Stimulated activated CD8-positive, alpha-beta memory T cell treated with anti-CD3 and anti-CD28 coated beads, Interleukin-15, amount 100 ng/mL, for 48 hours (primary cell): ENCODE data around the gene THEMIS.
"Not testable (repeated sequence)": the region's sequence is repeated elsewhere in the genome, so short reads cannot be mapped to it uniquely, and the experiment has no call there.

Source experiments
- DNase-seq, 2 donors: peaks; one replicate each; pipeline ENCODE4 v3.0.0-alpha.2; 2020; ENCODE audit warnings: low read depth in 2 of 2

The THEMIS gene

GRCh38 chr6:127917766-127918165 lies 16.9 kb upstream of the THEMIS start:
- DNase-seq: no peak

DNA sequence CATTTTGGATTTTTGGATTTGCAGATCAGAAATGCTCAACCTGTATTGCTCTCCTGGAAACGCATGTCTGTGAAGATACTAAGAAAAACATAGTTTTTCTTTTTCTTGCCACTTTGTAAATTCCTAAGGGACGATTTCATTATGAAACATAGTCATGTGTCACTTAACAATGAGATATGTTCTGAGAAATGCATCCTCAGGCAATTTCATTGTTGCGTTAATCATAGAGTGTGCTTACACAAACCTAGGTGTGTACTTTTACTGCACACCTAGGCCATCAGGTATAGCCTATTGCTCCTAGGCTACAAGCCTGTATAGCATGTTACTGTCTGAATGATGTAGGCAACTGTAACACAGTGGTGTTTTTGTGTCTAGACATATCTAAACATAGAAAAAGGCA lies 13.4 kb upstream of the THEMIS start:
- DNase-seq: no peak

- no peak for DNase-seq
Observed at GRCh38 chr6:127912914-127913313, 12.1 kb upstream of the THEMIS start.

GRCh38 chr6:127907960-127908640 lies 7.2 kb upstream of the THEMIS start:
- DNase-seq: peak in 1 of 2 donors; percentile 19

GRCh38 chr6:127904160-127904559 lies 3.3 kb upstream of the THEMIS start:
- no peak for DNase-seq

- DNase-seq: no peak
Observed at GRCh38 chr6:127902933-127903332, 2.1 kb upstream of the THEMIS start.

GRCh38 chr6:127897484-127897883 lies 3.4 kb downstream of the THEMIS start:
- DNase-seq: no peak

- DNase-seq: no peak
Observed at GRCh38 chr6:127894051-127894450, 6.8 kb downstream of the THEMIS start.

DNA sequence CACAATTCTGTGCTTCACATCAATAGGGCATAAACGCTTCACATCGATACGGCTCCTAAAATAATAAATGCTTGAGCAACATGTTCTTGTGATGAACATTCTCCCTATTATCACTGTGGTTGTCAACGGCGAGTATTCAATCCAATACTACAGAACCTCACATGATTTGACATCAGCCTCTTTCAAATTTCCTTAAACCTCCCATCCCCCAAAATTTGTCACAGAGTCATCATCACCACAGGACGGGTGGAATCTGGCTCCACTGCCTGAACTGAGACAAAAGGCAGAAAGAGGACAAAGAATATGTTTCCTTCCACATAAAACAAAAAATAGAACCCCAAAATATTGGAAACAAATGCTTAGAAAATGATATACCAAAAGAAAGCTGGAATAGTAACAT lies 7.3 kb downstream of the THEMIS start:
- peak in 1 of 2 donors; percentile 27 for DNase-seq

- DNase-seq: no peak
Observed at GRCh38 chr6:127891731-127892326, 9.0 kb downstream of the THEMIS start.

- DNase-seq: no peak
Observed at GRCh38 chr6:127886603-127887002, 14.3 kb downstream of the THEMIS start.

DNA sequence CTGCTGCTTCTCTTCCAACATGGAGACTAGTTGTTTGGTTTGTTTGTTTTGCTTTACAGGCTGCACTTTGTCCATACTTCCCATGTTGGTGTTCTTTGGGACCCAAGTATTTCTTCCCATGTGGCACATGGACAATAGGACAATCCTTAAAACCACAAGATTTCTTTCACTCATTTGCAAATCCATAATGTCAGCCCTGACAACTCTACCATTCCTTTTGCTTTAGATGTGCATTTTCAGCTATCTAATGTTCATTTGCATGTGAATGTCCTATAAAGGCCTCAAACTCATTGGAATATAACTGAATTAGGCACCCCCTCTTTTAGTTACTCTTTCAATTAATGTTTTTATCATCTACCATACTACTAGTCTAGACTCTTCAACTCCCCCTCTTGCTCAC lies 16.7 kb downstream of the THEMIS start:
- no peak for DNase-seq

GRCh38 chr6:127881949-127882348 lies 18.9 kb downstream of the THEMIS start:
- DNase-seq: not testable (repeated sequence)

GRCh38 chr6:127880429-127880828 lies 20.4 kb downstream of the THEMIS start:
- no peak for DNase-seq

- peak; percentile 54 to 59 for DNase-seq
Observed at GRCh38 chr6:127879685-127880084, 21.2 kb downstream of the THEMIS start.

DNA sequence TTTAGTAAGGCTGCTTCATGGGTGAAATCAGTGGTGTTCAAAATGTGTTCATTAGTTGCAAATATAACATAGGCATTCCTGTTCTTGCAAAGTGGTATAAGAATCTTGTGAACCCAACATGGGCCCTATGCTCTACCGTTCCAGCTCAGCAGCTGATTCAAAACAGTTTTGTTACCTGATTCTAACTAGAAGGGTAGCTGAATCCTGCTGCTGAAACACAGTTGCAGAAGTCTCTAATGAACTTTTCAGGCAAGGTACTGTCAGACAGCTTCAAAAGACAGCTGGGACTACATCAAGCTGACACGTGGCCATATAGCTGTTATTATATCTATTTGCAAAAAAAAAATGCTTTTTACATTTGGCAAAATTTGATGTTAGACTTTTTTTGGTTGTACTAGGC lies 22.7 kb downstream of the THEMIS start:
- DNase-seq: no peak

DNA sequence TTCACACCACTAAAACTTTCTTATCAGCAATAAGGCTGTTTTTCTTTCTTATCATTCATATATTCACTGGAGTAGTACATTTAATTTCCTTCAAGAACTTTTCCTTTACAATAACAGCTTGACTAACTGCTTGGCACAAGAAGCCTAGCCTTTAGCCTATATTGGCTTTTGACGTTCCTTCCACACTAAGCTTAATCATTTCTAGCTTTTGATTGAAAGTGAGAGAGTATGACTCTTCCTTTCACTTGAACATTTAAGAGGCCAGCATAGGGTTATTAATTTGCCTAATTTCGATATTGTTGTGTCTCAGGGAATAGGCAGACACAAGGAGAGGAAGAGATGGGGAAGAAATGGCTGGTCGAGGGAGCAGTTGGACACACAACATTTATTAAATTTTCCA lies 23.6 kb downstream of the THEMIS start:
- no peak for DNase-seq

- no peak for DNase-seq
Observed at GRCh38 chr6:127869772-127870404, 31.0 kb downstream of the THEMIS start.

DNA sequence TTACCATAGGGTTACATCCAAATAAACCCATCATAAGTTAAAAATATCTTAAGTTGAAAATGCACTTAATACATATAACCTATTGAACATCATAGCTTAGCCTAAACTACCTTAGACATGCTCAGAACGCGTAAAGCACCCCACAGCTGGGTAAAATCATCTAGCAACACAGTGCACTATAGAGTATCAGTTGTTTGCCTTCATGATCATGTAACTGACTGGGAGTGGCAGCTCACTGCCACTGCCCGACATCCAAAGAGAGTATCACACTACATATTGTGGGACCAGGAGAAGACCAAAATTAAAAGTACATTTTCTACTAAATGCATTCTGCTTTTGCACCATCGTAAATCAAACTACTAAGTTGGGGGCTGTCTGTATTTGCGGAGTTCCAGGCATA lies 31.7 kb downstream of the THEMIS start:
- no peak for DNase-seq

DNA sequence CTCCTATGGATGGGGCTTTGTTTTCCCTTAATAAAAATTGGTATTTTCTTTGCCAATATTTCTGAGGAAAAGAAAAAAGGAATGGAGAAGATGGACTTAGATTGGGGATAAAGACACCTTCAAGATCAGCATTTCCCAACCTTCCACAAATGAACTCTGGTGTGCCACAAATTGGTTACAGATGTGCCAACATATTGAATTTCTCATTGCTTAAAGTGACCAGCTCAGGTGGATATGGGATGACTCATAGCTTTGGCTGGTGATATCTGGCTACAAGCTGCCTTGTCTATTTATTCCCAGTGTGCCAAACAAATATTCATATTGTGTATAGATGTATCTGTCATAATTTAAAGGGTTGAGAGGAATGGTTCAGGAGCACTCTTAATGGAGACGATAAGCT lies 32.5 kb downstream of the THEMIS start:
- no peak for DNase-seq

DNA sequence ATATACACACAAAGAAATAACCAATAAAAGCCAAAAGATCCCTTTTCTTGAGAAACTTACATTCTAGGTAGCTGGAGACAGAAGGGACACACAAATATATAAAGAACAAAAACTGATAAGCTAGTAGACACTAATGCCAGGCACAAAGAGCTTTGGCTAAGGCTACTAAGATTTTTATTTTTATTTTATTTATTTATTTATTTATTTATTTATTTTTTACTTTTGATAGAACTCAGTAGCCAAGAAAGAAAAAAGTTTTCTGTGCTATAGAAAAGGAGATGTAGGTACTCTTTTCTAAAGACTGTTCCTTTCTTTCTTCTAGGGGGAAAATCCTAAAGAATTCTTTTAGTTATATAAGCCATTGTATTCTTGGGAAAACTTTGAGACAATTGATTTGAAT lies 34.1 kb downstream of the THEMIS start:
- no peak for DNase-seq

GRCh38 chr6:127865108-127865507 lies 35.8 kb downstream of the THEMIS start:
- no peak for DNase-seq

DNA sequence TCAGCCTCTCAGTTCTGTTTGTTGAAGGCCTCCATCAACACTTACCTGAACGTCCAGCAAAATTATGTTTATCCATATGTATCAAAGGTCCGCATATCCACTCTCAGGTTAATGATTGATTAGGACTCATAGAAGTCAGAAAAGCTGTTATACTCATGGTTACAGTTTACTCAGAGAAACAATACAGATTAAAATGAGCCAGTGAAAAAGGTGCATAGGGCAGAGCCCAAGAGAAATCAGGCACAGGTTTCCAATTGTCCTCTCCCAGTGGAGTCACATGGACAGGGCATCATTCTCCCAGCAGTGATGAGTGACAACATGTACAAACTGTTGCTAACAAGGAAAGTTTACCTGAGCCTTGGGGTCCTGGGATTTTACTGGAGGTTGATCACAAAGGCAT lies 36.2 kb downstream of the THEMIS start:
- no peak for DNase-seq
